Measurements from ENCODE around the gene GABRB3. TPM values are rescaled to one million over a fixed set of nuclear protein-coding genes. Genes with fewer than 3 reads are reported as not detected.

Gene GABRB3
- total RNA-seq, 2 donors from 2014 or later: 0.72 to 1.1 TPM

- H3K27ac ChIP-seq: no peak overlapping the region
- no peaks in the 10 kb centered on the region for H3K4me1 ChIP-seq
- no peaks in the 10 kb centered on the region for H3K27me3 ChIP-seq
- H3K36me3 ChIP-seq: no peaks in the 10 kb centered on the region
- H3K9me3 ChIP-seq: no peaks in the 10 kb centered on the region
- intact Hi-C loops (cut with DNase I): no loop called here
- TF ChIP-seq, protein P1, sequence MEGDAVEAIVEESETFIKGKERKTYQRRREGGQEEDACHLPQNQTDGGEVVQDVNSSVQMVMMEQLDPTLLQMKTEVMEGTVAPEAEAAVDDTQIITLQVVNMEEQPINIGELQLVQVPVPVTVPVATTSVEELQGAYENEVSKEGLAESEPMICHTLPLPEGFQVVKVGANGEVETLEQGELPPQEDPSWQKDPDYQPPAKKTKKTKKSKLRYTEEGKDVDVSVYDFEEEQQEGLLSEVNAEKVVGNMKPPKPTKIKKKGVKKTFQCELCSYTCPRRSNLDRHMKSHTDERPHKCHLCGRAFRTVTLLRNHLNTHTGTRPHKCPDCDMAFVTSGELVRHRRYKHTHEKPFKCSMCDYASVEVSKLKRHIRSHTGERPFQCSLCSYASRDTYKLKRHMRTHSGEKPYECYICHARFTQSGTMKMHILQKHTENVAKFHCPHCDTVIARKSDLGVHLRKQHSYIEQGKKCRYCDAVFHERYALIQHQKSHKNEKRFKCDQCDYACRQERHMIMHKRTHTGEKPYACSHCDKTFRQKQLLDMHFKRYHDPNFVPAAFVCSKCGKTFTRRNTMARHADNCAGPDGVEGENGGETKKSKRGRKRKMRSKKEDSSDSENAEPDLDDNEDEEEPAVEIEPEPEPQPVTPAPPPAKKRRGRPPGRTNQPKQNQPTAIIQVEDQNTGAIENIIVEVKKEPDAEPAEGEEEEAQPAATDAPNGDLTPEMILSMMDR (IDR thresholded peaks at IDR 0.05): no peak
- H3K4me3 ChIP-seq: no peak overlapping the region
- DNase-seq: no peak
- H3K9ac ChIP-seq (ENCODE audit: low read depth in 2 of 2, low read length in 2 of 2): no peak overlapping the region
Observed at GRCh38 chr15:26758079-26758478, 14.8 kb downstream of the GABRB3 start.

DNA sequence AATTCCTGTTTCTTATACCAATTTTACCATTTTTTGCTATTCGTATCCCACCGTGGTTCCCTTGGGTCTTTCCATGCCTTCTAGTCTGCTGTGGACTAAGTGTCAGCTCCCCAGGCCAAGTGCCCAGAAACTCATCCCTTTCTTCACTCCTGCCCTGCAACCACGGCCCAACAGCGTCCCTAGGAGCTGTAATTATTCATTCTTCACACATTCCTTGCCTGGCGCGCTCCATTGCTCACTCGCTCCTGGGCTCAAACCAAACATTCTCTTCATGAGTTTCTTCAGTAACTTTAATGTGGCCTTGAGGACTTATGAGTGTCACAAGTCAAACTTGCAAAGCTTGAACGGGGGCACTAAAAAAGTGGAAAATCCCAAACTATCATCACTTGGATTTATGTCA lies 15.7 kb downstream of the GABRB3 start:
- no peaks in the 10 kb centered on the region for H3K4me1 ChIP-seq
- intact Hi-C loops (cut with DNase I): no loop called here
- H3K27me3 ChIP-seq: no peaks in the 10 kb centered on the region
- no peaks in the 10 kb centered on the region for H3K36me3 ChIP-seq
- no peak overlapping the region for H3K9ac ChIP-seq (ENCODE audit: low read depth in 2 of 2, low read length in 2 of 2)
- no peak for DNase-seq
- no peak overlapping the region for H3K4me3 ChIP-seq
- TF ChIP-seq, protein P1 (IDR thresholded peaks at IDR 0.05): no peak
- no peak overlapping the region for H3K27ac ChIP-seq
- no peaks in the 10 kb centered on the region for H3K9me3 ChIP-seq

DNA sequence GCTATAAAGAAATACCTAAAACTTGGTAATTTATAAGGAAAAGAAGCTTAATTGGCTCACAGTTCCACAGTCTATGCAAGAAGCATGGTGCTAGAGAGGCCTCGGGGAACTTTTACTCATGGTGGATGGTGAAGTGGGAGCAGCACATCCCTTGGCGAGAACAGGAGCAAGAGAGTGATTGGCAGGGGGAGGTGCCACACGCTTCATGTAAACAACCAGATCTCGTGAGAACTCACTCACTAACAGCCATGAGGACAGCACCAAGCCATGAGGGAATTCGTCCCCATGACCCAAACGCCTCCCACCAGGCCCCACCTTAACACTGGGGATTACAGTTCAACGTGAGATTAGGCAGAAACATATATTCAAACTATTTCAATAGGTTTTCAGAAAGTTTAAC lies 28.0 kb downstream of the GABRB3 start:
- Histone ChIP-seq H3K4me1 (no peaks in the 10 kb centered on the region), H3K27me3 (no peaks in the 10 kb centered on the region), H3K4me3 (no peak overlapping the region), H3K27ac (no peak overlapping the region), H3K9me3 (no peaks in the 10 kb centered on the region), H3K36me3 (no peaks in the 10 kb centered on the region), H3K9ac (ENCODE audit: low read depth in 2 of 2, low read length in 2 of 2) (no peak overlapping the region)
- TF ChIP-seq, protein P1 (IDR thresholded peaks at IDR 0.05): no peak
- intact Hi-C loops (cut with DNase I): loop anchor here (10.0 kb wide), 1 partner anchor 70 kb away; no protein-coding TSS in a partner anchor
- DNase-seq: no peak

DNA sequence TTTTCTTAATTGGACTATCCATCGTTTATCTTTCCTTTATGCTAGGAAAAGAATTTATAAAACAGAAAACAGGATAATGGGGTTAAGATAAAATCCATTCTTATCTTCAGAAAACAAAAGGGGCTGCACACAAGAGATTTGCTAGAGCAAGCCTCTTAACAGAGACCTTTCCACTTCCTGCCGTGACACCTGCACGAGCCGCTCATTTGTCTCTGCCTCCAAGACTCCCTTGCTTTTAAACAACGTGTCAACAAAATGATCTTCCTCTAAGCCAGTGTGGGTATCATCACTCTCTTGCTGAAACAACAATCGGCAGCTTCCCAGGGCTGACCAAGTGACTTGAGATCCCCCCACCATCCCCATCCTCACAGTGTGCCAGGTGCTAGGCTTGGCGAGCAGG lies 33.1 kb downstream of the GABRB3 start:
- Histone ChIP-seq H3K9me3 (no peaks in the 10 kb centered on the region), H3K9ac (ENCODE audit: low read depth in 2 of 2, low read length in 2 of 2) (no peak overlapping the region), H3K36me3 (no peaks in the 10 kb centered on the region), H3K4me3 (no peak overlapping the region), H3K27me3 (no peaks in the 10 kb centered on the region), H3K27ac (no peak overlapping the region), H3K4me1 (no peaks in the 10 kb centered on the region)
- TF ChIP-seq, protein P1 (IDR thresholded peaks at IDR 0.05): no peak
- DNase-seq: no peak
- intact Hi-C loops (cut with DNase I): loop anchor here (10.0 kb wide), 1 partner anchor 75 kb away; no protein-coding TSS in a partner anchor

- H3K9ac ChIP-seq (ENCODE audit: low read depth in 2 of 2, low read length in 2 of 2): no peak overlapping the region
- H3K4me3 ChIP-seq: no peak overlapping the region
- no peak overlapping the region for H3K27ac ChIP-seq
- DNase-seq: no peak
- TF ChIP-seq, protein P1 (IDR thresholded peaks at IDR 0.05): no peak
- H3K36me3 ChIP-seq: no peaks in the 10 kb centered on the region
- H3K27me3 ChIP-seq: no peaks in the 10 kb centered on the region
- H3K9me3 ChIP-seq: no peaks in the 10 kb centered on the region
- intact Hi-C loops (cut with DNase I): no loop called here
- H3K4me1 ChIP-seq: no peaks in the 10 kb centered on the region
Observed at GRCh38 chr15:26738996-26739395, 33.9 kb downstream of the GABRB3 start.
